Trophoblast cell (in vitro differentiated cells and primary cell): ENCODE data around the gene CCDC187.

ENCODE experiments used
- DNase-seq, 2 donors: peaks; one replicate each; pipeline ENCODE4 v3.0.0-alpha.2; 2016
- H2AFZ ChIP-seq: 2 replicates; pipeline ENCODE4 v1.6.1; 2013; ENCODE audit warnings: low read length, moderate library complexity, mild to moderate bottlenecking; ENCODE audit not compliant: insufficient read depth, poor library complexity
- H2AK5ac ChIP-seq: 2 replicates; pipeline ENCODE4 v1.6.1; 2013; ENCODE audit warnings: mild to moderate bottlenecking, low read length
- H2BK120ac ChIP-seq: 2 replicates; pipeline ENCODE4 v1.6.1; 2013; ENCODE audit warnings: low read length, mild to moderate bottlenecking, moderate library complexity; ENCODE audit not compliant: insufficient read depth, poor library complexity
- H2BK12ac ChIP-seq: 2 replicates; pipeline ENCODE4 v1.6.1; 2013; ENCODE audit warnings: mild to moderate bottlenecking, low read length, moderate library complexity
- H2BK5ac ChIP-seq: 2 replicates; pipeline ENCODE4 v1.6.1; 2013; ENCODE audit warnings: low read length, low read depth, moderate library complexity, mild to moderate bottlenecking; ENCODE audit not compliant: poor library complexity
- H3K14ac ChIP-seq: 2 replicates; pipeline ENCODE4 v1.6.1; 2013; ENCODE audit warnings: mild to moderate bottlenecking, low read length
- H3K18ac ChIP-seq: 2 replicates; pipeline ENCODE4 v1.6.1; 2013; ENCODE audit warnings: mild to moderate bottlenecking, low read length
- H3K23ac ChIP-seq: 2 replicates; pipeline ENCODE4 v1.6.1; 2013; ENCODE audit warnings: low read length
- H3K27ac ChIP-seq: 2 replicates; pipeline ENCODE4 v1.5.1; 2013; ENCODE audit warnings: low read depth, mild to moderate bottlenecking, inconsistent platforms, low read length, moderate library complexity
- H3K27me3 ChIP-seq: 2 replicates; pipeline ENCODE4 v1.6.1; 2013; ENCODE audit warnings: inconsistent platforms, mild to moderate bottlenecking, low read length, moderate library complexity; ENCODE audit not compliant: insufficient read depth
- H3K36me3 ChIP-seq, 2 experiments: 1 replicate in 1 of 2; 2 replicates in 1 of 2; pipeline ENCODE4 v1.6.1; 2013; ENCODE audit warnings: low read length in 2 of 2, mild to moderate bottlenecking in 2 of 2, moderate library complexity in 1 of 2; ENCODE audit not compliant: insufficient read depth in 2 of 2, control insufficient read depth in 1 of 2
- H3K4ac ChIP-seq: 2 replicates; pipeline ENCODE4 v1.6.1; 2013; ENCODE audit warnings: low read depth, mild to moderate bottlenecking, low read length, moderate library complexity
- H3K4me1 ChIP-seq, 2 experiments: 1 replicate in 1 of 2; 2 replicates in 1 of 2; pipeline ENCODE4 v1.6.1; 2013; ENCODE audit warnings: low read length in 2 of 2, mild to moderate bottlenecking in 2 of 2, moderate library complexity in 1 of 2; ENCODE audit not compliant: insufficient read depth in 2 of 2, control insufficient read depth in 1 of 2
- H3K4me2 ChIP-seq: 2 replicates; pipeline ENCODE4 v1.6.1; 2013; ENCODE audit warnings: inconsistent platforms, mild to moderate bottlenecking, low read length, moderate library complexity
- H3K4me3 ChIP-seq: 2 replicates; pipeline ENCODE4 v1.5.1; 2013; ENCODE audit warnings: mild to moderate bottlenecking, low read depth, low read length, inconsistent platforms
- H3K79me1 ChIP-seq: one replicate; pipeline ENCODE4 v1.6.1; 2013; ENCODE audit warnings: low read length
- H3K79me2 ChIP-seq: 2 replicates; pipeline ENCODE4 v1.6.1; 2013; ENCODE audit warnings: low read length, mild to moderate bottlenecking; ENCODE audit not compliant: control insufficient read depth, insufficient read depth, poor library complexity
- H3K9ac ChIP-seq: 2 replicates; pipeline ENCODE4 v1.6.1; 2013; ENCODE audit warnings: mild to moderate bottlenecking, low read length
- H3K9me3 ChIP-seq: 2 replicates; pipeline ENCODE4 v1.6.1; 2013; ENCODE audit warnings: low read depth, mild to moderate bottlenecking, control low read depth, inconsistent platforms, low read length; ENCODE audit not compliant: insufficient read depth
- H4K12ac ChIP-seq: 2 replicates; pipeline ENCODE4 v1.6.1; 2013; ENCODE audit warnings: low read depth, mild to moderate bottlenecking, low read length, moderate library complexity
- H4K8ac ChIP-seq: 2 replicates; pipeline ENCODE4 v1.6.1; 2013; ENCODE audit warnings: low read depth, mild to moderate bottlenecking, low read length, moderate library complexity
- H4K91ac ChIP-seq: one replicate; pipeline ENCODE4 v1.6.1; 2013; ENCODE audit warnings: low read depth, mild to moderate bottlenecking, low read length, moderate library complexity
- WGBS: extraction: QIAGEN DNeasy Blood & Tissue Kit; methylation state at CpG from one replicate; pipeline ENCODE4 v1.1.7; 2013; ENCODE audit warnings: missing lambda C conversion rate; ENCODE audit not compliant: insufficient read length, insufficient coverage; ENCODE audit errors: extremely low coverage; 5-methylcytosine and 5-hydroxymethylcytosine counted together

The CCDC187 gene

DNA sequence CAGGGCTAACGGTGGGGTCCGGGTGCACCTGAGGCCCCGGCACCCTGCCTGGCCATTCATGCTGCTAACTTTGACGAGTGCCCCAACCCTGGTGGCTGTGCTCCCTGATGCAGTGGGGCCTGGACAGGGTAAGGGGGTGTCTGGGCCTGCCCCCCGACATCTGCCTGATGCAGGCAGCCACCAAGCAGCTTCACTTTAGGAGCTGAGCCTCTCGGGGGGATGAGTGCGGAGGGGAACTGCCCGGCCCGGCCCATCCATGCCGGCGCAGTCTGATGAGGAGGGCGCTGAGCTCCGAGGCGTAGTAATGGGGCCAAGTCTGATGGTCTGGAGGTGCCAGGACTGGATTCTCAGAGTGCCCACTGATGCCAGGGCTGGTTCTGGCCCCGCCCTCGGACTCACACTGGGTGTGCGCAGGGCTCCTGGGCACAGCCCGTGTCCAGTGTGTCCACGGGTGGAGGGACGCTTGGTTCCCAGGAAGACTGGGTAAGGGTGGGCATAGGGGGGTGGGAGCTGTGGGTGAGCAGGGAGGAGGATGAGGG is 43.1 kb upstream of the CCDC187 start:
- no peak for DNase-seq
- H3K36me3 ChIP-seq = peaks cover 3 to 8% of the 10 kb centered on the region in 2 experiments
- H3K4me2 ChIP-seq = no peak overlapping the region
- H3K27me3 ChIP-seq = no peaks in the 10 kb centered on the region
- no peak overlapping the region for H2BK5ac ChIP-seq
- no CpG with 5 or more reads among the region's 20 CpGs for WGBS
- H2AFZ ChIP-seq = no peak overlapping the region
- H3K9ac ChIP-seq = no peak overlapping the region
- H3K18ac ChIP-seq = no peak overlapping the region
- no peak overlapping the region for H3K4me3 ChIP-seq
- peaks cover 22 to 26% of the 10 kb centered on the region in 2 experiments for H3K4me1 ChIP-seq
- no peaks in the 10 kb centered on the region for H3K9me3 ChIP-seq
- H2AK5ac ChIP-seq = no peak overlapping the region
- H2BK12ac ChIP-seq = no peak overlapping the region
- no peak overlapping the region for H4K12ac ChIP-seq
- H3K79me1 ChIP-seq = peaks cover 3% of the 10 kb centered on the region
- H4K91ac ChIP-seq = no peak overlapping the region
- H3K23ac ChIP-seq = no peak overlapping the region
- H3K27ac ChIP-seq = no peak overlapping the region
- H2BK120ac ChIP-seq = no peak overlapping the region
- no peak overlapping the region for H4K8ac ChIP-seq
- no peak overlapping the region for H3K4ac ChIP-seq
- H3K79me2 ChIP-seq = no peaks in the 10 kb centered on the region
- H3K14ac ChIP-seq = no peak overlapping the region

DNA sequence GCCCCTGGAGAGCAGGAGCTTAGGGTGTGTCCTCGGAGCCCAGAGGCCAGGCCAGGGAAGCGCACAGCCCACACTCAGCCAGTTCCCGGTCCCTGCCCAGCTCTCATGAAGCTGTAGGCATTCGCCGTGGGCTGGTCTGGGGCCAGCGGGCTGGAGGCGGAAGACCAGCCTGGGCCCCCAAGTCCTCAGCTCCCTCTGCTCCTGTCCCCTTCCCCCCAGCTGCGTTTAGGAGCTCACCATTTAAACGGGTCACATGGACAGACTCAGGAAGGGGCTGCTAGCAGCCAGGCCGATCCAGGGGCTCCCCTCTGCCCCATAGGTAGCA is 42.2 kb upstream of the CCDC187 start:
- H2AFZ ChIP-seq = no peak overlapping the region
- H3K14ac ChIP-seq = no peak overlapping the region
- H3K18ac ChIP-seq = no peak overlapping the region
- H3K9me3 ChIP-seq = no peaks in the 10 kb centered on the region
- no peak overlapping the region for H3K4ac ChIP-seq
- no peaks in the 10 kb centered on the region for H3K79me2 ChIP-seq
- H3K4me2 ChIP-seq = no peak overlapping the region
- H3K27me3 ChIP-seq = no peaks in the 10 kb centered on the region
- H3K4me3 ChIP-seq = no peak overlapping the region
- no peak for DNase-seq
- H3K23ac ChIP-seq = no peak overlapping the region
- H2BK12ac ChIP-seq = no peak overlapping the region
- H3K27ac ChIP-seq = no peak overlapping the region
- no peak overlapping the region for H2BK120ac ChIP-seq
- H4K12ac ChIP-seq = no peak overlapping the region
- peak overlapping the region; percentile 7 for H4K91ac ChIP-seq
- H4K8ac ChIP-seq = peak overlapping the region; percentile 21
- H3K4me1 ChIP-seq = peaks cover 22 to 26% of the 10 kb centered on the region in 2 experiments
- no CpG with 5 or more reads among the region's 10 CpGs for WGBS
- H3K9ac ChIP-seq = no peak overlapping the region
- peaks cover 3% of the 10 kb centered on the region for H3K79me1 ChIP-seq
- no peak overlapping the region for H2BK5ac ChIP-seq
- peaks cover 3 to 8% of the 10 kb centered on the region in 2 experiments for H3K36me3 ChIP-seq
- H2AK5ac ChIP-seq = no peak overlapping the region

DNA sequence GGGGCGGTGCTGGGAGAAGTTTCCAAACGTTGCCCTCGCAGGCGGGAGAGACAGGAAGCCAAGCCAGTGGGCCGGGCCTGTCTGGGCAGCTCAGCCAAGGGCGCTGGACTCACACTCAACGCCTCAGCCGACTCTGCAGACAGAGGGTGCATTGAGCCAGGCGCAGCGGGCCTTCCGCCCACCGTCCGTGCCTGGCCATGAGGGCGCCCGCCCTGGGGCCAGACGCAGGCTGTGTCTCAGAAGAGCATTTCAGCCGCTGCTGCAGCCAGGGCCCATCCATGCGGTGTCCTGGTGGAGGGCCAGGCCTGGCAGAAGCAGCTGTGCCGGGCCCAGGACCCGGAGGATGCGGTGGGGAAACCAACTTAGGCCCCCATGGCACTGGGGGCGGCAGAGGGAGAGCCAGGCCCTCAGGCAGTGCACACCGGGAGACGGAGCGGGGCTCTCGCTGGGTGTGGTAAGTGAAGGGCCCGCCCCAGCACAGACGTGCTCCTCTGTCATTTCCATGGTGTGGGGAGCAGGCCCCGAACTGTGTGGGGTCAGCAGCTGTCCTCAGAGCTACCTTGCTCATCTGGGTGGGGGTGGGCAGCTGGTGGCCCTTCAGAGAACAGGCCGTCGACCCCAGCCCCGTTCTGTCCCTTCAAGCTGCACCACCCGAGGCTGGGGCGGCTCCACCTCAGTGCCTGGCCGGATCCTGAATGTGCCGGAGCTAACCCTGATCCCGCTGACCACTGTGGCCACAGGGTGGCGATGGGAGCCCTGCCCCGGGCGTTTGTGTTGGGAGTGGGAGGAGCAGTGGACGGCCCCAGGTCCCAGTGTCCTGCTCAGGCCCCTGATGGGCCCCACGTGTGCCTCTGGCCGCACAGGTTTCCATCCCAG is 41.6 kb upstream of the CCDC187 start:
- peak overlapping the region; percentile 21 for H4K8ac ChIP-seq

DNA sequence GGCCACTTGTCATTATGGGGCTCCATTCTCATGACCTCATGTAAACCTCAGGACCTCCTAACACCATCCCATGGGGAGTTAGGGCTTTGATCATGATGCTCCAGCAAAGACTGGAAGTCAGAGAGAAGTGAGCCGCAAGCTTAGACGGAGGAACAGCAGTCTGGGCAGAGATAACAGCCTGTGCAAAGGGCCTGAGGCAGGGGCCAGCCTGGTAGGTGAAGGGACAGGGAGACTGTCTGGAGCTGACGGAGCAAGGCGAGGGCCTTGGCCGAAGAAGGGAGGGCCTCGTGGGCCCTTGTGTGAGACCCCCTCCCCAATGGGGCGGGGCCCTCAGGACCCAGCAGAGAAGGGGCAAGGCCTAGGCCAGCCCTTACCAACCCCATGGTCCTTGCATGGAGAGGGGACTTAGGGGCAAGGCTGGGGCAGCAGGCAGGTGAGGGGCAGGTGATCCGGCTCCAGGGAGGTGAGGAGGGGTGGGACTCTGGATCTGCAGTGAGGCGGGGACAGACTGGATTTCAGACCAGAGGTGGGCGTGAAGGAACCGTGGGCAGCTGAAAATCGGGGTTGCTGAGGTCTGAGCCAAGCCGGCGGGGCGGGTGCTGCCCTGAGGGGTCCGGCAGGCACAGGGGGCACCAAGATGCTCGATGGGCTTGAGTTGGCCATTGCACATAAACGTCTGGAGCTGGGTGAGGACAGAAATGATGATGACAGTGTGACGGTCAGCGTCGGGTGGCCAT is 40.8 kb upstream of the CCDC187 start:
- Histone ChIP-seq H3K4me1 (peaks cover 22 to 26% of the 10 kb centered on the region in 2 experiments), H2BK12ac (no peak overlapping the region), H3K4ac (no peak overlapping the region), H4K91ac (no peak overlapping the region), H4K8ac (no peak overlapping the region), H4K12ac (no peak overlapping the region), H3K14ac (no peak overlapping the region), H3K4me3 (no peak overlapping the region), H2BK120ac (no peak overlapping the region), H3K27ac (no peak overlapping the region), H3K9ac (no peak overlapping the region), H3K79me2 (no peaks in the 10 kb centered on the region), H3K79me1 (peaks cover 3% of the 10 kb centered on the region), H3K23ac (no peak overlapping the region), H3K27me3 (no peaks in the 10 kb centered on the region), H2BK5ac (no peak overlapping the region), H3K18ac (no peak overlapping the region), H2AK5ac (no peak overlapping the region), H3K36me3 (peaks cover 14 to 16% of the 10 kb centered on the region in 2 experiments), H3K4me2 (no peak overlapping the region), H2AFZ (no peak overlapping the region), H3K9me3 (no peaks in the 10 kb centered on the region)
- DNase-seq = no peak
- no CpG with 5 or more reads among the region's 21 CpGs for WGBS

More for the DNA sequence above, 41.6 kb upstream of the CCDC187 start:
- Histone ChIP-seq H3K79me1 (peaks cover 3% of the 10 kb centered on the region), H3K27ac (no peak overlapping the region), H2AFZ (no peak overlapping the region), H3K4ac (no peak overlapping the region), H3K79me2 (no peaks in the 10 kb centered on the region), H3K4me1 (peaks cover 22 to 26% of the 10 kb centered on the region in 2 experiments), H2AK5ac (no peak overlapping the region), H4K91ac (peak overlapping the region; percentile 7), H3K27me3 (no peaks in the 10 kb centered on the region), H3K23ac (no peak overlapping the region), H3K14ac (no peak overlapping the region), H3K9me3 (no peaks in the 10 kb centered on the region), H3K36me3 (peaks cover 8 to 10% of the 10 kb centered on the region in 2 experiments), H3K18ac (no peak overlapping the region), H4K12ac (no peak overlapping the region), H3K4me2 (no peak overlapping the region), H3K9ac (no peak overlapping the region), H2BK120ac (no peak overlapping the region), H3K4me3 (no peak overlapping the region), H2BK5ac (no peak overlapping the region), H2BK12ac (no peak overlapping the region)
- peak; percentile 44 to 74 for DNase-seq
- WGBS = no CpG with 5 or more reads among the region's 43 CpGs
